Activated naive CD4-positive, alpha-beta T cell (primary cell): ENCODE results near the gene RCOR3.
"Not testable (repeated sequence)": the region's sequence is repeated elsewhere in the genome, so short reads cannot be mapped to it uniquely, and the experiment has no call there.

Source experiments
- DNase-seq, 4 experiments: peaks; one replicate each; lab custom pipeline; 2025; lab: John Stamatoyannopoulos, UW

Gene RCOR3

GRCh38 chr1:211340622-211341507 lies 81.7 kb downstream of the RCOR3 start:
- DNase-seq, result no peak

GRCh38 chr1:211341999-211342398 lies 82.8 kb downstream of the RCOR3 start:
- no peak for DNase-seq

GRCh38 chr1:211343607-211344006 lies 84.4 kb downstream of the RCOR3 start:
- no peak for DNase-seq

- DNase-seq, result no peak
These were observed 85.0 kb downstream of the RCOR3 start for GRCh38 chr1:211344152-211344618.

- DNase-seq, result no peak
These were observed 86.6 kb downstream of the RCOR3 start for GRCh38 chr1:211345719-211346118.

GRCh38 chr1:211347077-211347844 lies 88.1 kb downstream of the RCOR3 start:
- no peak for DNase-seq

- no peak for DNase-seq
These were observed 89.4 kb downstream of the RCOR3 start for GRCh38 chr1:211348547-211348946.

- DNase-seq, result no peak
These were observed 90.6 kb downstream of the RCOR3 start for GRCh38 chr1:211349741-211350140.

GRCh38 chr1:211352055-211352454 lies 92.9 kb downstream of the RCOR3 start:
- DNase-seq, result not testable (repeated sequence)

- DNase-seq, result no peak
These were observed 93.3 kb downstream of the RCOR3 start for GRCh38 chr1:211352465-211352864.

- peak in 2 of 4 experiments; percentile 15 to 40 for DNase-seq
These were observed 93.9 kb downstream of the RCOR3 start for GRCh38 chr1:211352985-211353515.

GRCh38 chr1:211353562-211354212 lies 94.5 kb downstream of the RCOR3 start:
- DNase-seq, result no peak

- no peak for DNase-seq
These were observed 96.7 kb downstream of the RCOR3 start for GRCh38 chr1:211355873-211356272.

- DNase-seq, result no peak
These were observed 97.7 kb downstream of the RCOR3 start for GRCh38 chr1:211356723-211357407.

GRCh38 chr1:211358685-211359084 lies 99.5 kb downstream of the RCOR3 start:
- no peak for DNase-seq

GRCh38 chr1:211359876-211360275 lies 100.7 kb downstream of the RCOR3 start:
- DNase-seq, result no peak

GRCh38 chr1:211361202-211361601 lies 102.0 kb downstream of the RCOR3 start:
- no peak for DNase-seq
